H1 (cell line): ENCODE data around the gene EHHADH. TPM values are rescaled to one million over a fixed set of nuclear protein-coding genes. Genes with fewer than 3 reads are reported as not detected.

Experiments used
- ATF2 ChIP-seq: IDR thresholded peaks from 2 replicates; pipeline ENCODE4 v1.6.1; 2012; ENCODE audit warnings: low read length, inconsistent platforms
- CHD7 ChIP-seq: fragments of 300-600 bp; sonication (generic); IDR thresholded peaks from 2 replicates; pipeline ENCODE4 v1.7.1; 2012; ENCODE audit warnings: low read length, moderate library complexity, mild to moderate bottlenecking, inconsistent platforms; ENCODE audit not compliant: insufficient replicate concordance
- CREB1 ChIP-seq: IDR thresholded peaks from 2 replicates; pipeline ENCODE4 v1.6.1; 2012; ENCODE audit warnings: inconsistent platforms
- EGR1 ChIP-seq: IDR thresholded peaks from 2 replicates; pipeline ENCODE4 v1.6.1; 2011; ENCODE audit warnings: low read depth, low read length, borderline replicate concordance
- FOSL1 ChIP-seq: IDR thresholded peaks from 2 replicates; pipeline ENCODE4 v1.6.1; 2011; ENCODE audit warnings: mild to moderate bottlenecking, low read depth, low read length, moderate library complexity; ENCODE audit not compliant: insufficient read depth
- POLR2A ChIP-seq, 2 experiments: IDR thresholded peaks; 1 replicate in 1 of 2; 2 replicates in 1 of 2; pipeline ENCODE4 v1.6.1; 2011; ENCODE audit warnings: low read depth in 2 of 2, low read length in 2 of 2, mild to moderate bottlenecking in 2 of 2; ENCODE audit errors: control extremely low read depth in 1 of 2
- SIX5 ChIP-seq: IDR thresholded peaks from 2 replicates; pipeline ENCODE4 v1.6.1; 2011; ENCODE audit warnings: mild to moderate bottlenecking, low read depth, low read length
- polyA plus RNA-seq, 7 experiments: library from polyadenylated mRNA; depleted of rRNA in 3 of 7; stranded (reverse) in 5 of 7; unstranded in 2 of 7; fragments of >200 nt in 5 of 7; fragments of 200-250 nt in 2 of 7; gene quantifications; 1 replicate in 5 of 7; 2 replicates in 1 of 7; 4 replicates in 1 of 7; pipeline versions ENCODE4 v1.2.1 to v1.2.3, GENCODE V29; 2011 to 2013; ENCODE audit warnings: missing spikeins in 2 of 7, mixed read lengths in 2 of 7
- total RNA-seq: library from RNA; stranded (reverse); fragmentation: NEBNext Ultra II Directional; extraction: Animal tissue kit (Norgen Biotek cat#: 25700); gene quantifications from 2 replicates; pipeline ENCODE4 v1.2.1, GENCODE V29; 2021
- TF ChIP-seq, protein P1 (sequence below), 3 experiments: IDR thresholded peaks; 1 replicate in 2 of 3; 2 replicates in 1 of 3; pipeline versions ENCODE4 v1.5.1 to v1.6.1; 2011; ENCODE audit warnings: low read length in 3 of 3, mild to moderate bottlenecking in 3 of 3, inconsistent platforms in 2 of 3, low read depth in 1 of 3, moderate library complexity in 1 of 3; ENCODE audit not compliant: insufficient read depth in 1 of 3; ENCODE audit errors: control extremely low read depth in 1 of 3

The EHHADH gene
- total and polyA plus RNA-seq, 2 of the 8 experiments (the other 6 are each of a cell fraction or from before 2014, with no cell fraction given): 1.4 to 3.5 TPM

DNA sequence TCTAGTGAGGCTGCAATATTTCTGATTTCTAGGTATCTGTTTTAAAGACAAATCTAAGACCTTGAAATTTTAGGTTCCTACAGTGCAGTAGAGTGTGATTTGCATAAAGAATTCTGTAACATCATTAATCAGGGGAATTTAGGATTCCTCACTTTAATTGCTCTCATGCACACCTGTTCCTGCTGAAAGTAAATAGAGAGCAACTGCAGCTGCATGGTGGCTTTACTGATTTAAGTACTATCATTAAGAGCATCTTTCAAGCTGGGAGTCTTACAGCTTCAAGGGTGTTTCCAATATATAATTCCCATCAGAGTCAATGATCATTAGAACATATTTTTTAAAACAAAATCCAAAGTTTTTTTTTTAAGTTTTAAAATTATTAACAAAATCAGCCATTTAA lies 65.0 kb downstream of the EHHADH start (continued):
- TF ChIP-seq CHD7 (no peak), EGR1 (no peak), POLR2A (IDR thresholded peaks at IDR 0.05; ENCODE audit: control extremely low read depth in 1 of 2, low read depth in 2 of 2, low read length in 2 of 2) (no peak), FOSL1 (no peak), CREB1 (no peak), SIX5 (no peak), ATF2 (no peak)
- TF ChIP-seq, protein P1, sequence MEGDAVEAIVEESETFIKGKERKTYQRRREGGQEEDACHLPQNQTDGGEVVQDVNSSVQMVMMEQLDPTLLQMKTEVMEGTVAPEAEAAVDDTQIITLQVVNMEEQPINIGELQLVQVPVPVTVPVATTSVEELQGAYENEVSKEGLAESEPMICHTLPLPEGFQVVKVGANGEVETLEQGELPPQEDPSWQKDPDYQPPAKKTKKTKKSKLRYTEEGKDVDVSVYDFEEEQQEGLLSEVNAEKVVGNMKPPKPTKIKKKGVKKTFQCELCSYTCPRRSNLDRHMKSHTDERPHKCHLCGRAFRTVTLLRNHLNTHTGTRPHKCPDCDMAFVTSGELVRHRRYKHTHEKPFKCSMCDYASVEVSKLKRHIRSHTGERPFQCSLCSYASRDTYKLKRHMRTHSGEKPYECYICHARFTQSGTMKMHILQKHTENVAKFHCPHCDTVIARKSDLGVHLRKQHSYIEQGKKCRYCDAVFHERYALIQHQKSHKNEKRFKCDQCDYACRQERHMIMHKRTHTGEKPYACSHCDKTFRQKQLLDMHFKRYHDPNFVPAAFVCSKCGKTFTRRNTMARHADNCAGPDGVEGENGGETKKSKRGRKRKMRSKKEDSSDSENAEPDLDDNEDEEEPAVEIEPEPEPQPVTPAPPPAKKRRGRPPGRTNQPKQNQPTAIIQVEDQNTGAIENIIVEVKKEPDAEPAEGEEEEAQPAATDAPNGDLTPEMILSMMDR (IDR thresholded peaks at IDR 0.05; ENCODE audit: control extremely low read depth in 1 of 3, insufficient read depth in 1 of 3, low read depth in 1 of 3, low read length in 3 of 3): no peak
